ENCODE measurements around the gene MYO5C. TPM values are rescaled to one million over a fixed set of nuclear protein-coding genes. Genes with fewer than 3 reads are reported as not detected.

The MYO5C gene
- total RNA-seq, 1 donor from 2014 or later = 74.7 TPM

- DNase-seq (no peak), ATAC-seq (no peak)
- Histone ChIP-seq H3K36me3 (peaks cover 4% of the 10 kb centered on the region), H3K4me3 (no peak overlapping the region), H3K27me3 (ENCODE audit: low read depth) (no peaks in the 10 kb centered on the region), H3K27ac (no peak overlapping the region), H3K9me3 (no peaks in the 10 kb centered on the region), H3K4me1 (no peaks in the 10 kb centered on the region)
- intact Hi-C loops (cut with DNase I) = no loop called here
- TF ChIP-seq CTCF (IDR thresholded peaks at IDR 0.05) = no peak
These were observed 130.9 kb downstream of the MYO5C start for GRCh38 chr15:52164631-52165265.

- H3K27me3 ChIP-seq (ENCODE audit: low read depth) = no peaks in the 10 kb centered on the region
- DNase-seq = no peak
- no peak overlapping the region for H3K4me3 ChIP-seq
- no peak for TF ChIP-seq CTCF (IDR thresholded peaks at IDR 0.05)
- no peak overlapping the region for H3K27ac ChIP-seq
- H3K4me1 ChIP-seq = no peaks in the 10 kb centered on the region
- peaks cover 4% of the 10 kb centered on the region for H3K36me3 ChIP-seq
- intact Hi-C loops (cut with DNase I) = no loop called here
- ATAC-seq = no peak
- no peaks in the 10 kb centered on the region for H3K9me3 ChIP-seq
These were observed 132.0 kb downstream of the MYO5C start for GRCh38 chr15:52163321-52164190.

- no peak for TF ChIP-seq CTCF (IDR thresholded peaks at IDR 0.05)
- Histone ChIP-seq H3K4me3 (no peak overlapping the region), H3K36me3 (peaks cover 4% of the 10 kb centered on the region), H3K9me3 (no peaks in the 10 kb centered on the region), H3K27me3 (ENCODE audit: low read depth) (no peaks in the 10 kb centered on the region), H3K4me1 (no peaks in the 10 kb centered on the region), H3K27ac (no peak overlapping the region)
- ATAC-seq (no peak), DNase-seq (no peak)
- intact Hi-C loops (cut with DNase I) = no loop called here
These were observed 132.7 kb downstream of the MYO5C start for GRCh38 chr15:52162876-52163275.

GRCh38 chr15:52162260-52162659 lies 133.3 kb downstream of the MYO5C start:
- intact Hi-C loops (cut with DNase I) = no loop called here
- no peak for ATAC-seq
- TF ChIP-seq CTCF (IDR thresholded peaks at IDR 0.05) = no peak

GRCh38 chr15:52161406-52161966 lies 134.1 kb downstream of the MYO5C start:
- Histone ChIP-seq H3K36me3 (peaks cover 4% of the 10 kb centered on the region), H3K9me3 (no peaks in the 10 kb centered on the region), H3K4me3 (no peak overlapping the region), H3K27me3 (ENCODE audit: low read depth) (no peaks in the 10 kb centered on the region), H3K27ac (no peak overlapping the region), H3K4me1 (no peaks in the 10 kb centered on the region)
- DNase-seq = no peak
- no peak for TF ChIP-seq CTCF (IDR thresholded peaks at IDR 0.05)
- no peak for ATAC-seq
- intact Hi-C loops (cut with DNase I) = no loop called here

More at GRCh38 chr15:52162260-52162659, 133.3 kb downstream of the MYO5C start:
- Histone ChIP-seq H3K4me1 (no peaks in the 10 kb centered on the region), H3K9me3 (no peaks in the 10 kb centered on the region), H3K4me3 (no peak overlapping the region), H3K36me3 (peaks cover 4% of the 10 kb centered on the region), H3K27me3 (ENCODE audit: low read depth) (no peaks in the 10 kb centered on the region), H3K27ac (no peak overlapping the region)
- DNase-seq = no peak

All from lower lobe of right lung (tissue), 2 donors.